ENCODE data around the gene JPH4. TPM values are rescaled to one million over a fixed set of nuclear protein-coding genes. Genes with fewer than 3 reads are reported as not detected.
A peak's percentile ranks its signal among the peaks of the same experiment; 100 is the strongest.

JPH4 gene
- polyA plus RNA-seq, 2 of the 4 experiments (the other 2 are of a cell fraction), result 0.05 TPM; not detected in 1

DNA sequence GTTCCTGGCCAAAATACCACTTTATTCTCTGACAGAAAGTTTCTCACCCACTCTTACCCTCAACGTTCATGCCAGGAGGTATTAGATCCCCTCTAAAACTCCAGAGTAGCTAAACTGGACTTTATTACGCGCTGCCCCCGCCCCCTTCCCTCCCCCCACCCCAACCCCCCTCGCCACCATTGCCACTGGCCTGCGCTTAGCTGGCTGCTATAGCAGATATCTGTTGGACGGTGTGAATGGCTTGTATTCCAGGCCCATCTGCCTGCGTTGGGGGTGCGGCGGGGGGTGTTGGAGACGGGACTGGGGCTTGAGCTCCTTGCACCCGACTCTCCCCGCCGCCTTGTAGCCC, 23.1 kb downstream of the JPH4 start:
- ATAC-seq (peak; percentile 36 to 39; a peak in 5 of 6 replicates), FAIRE-seq (no peak), DNase-seq (ENCODE audit: low read depth in 1 of 2, low spot score in 1 of 2) (no peak)
- H3K9me3 ChIP-seq, result no peaks in the 10 kb centered on the region
- peak overlapping the region; percentile 93 for H3K4me3 ChIP-seq
- H3K4me1 ChIP-seq, result peaks cover 17% of the 10 kb centered on the region; the same call in 2 of the 3 replicates
- WGBS (ENCODE audit: missing lambda C conversion rate), result 1% methylated on average over 6 of the region's 14 CpGs
- no peak for TF ChIP-seq HEYL (CRISPR knock-in tag; IDR thresholded peaks at IDR 0.05)
- TF ChIP-seq ZC3H11A (IDR thresholded peaks at IDR 0.05), result no peak
- TF ChIP-seq ZSCAN20 (CRISPR knock-in tag; IDR thresholded peaks at IDR 0.05), result no peak
- no peak for TF ChIP-seq CBX2 (IDR thresholded peaks at IDR 0.05; ENCODE audit: borderline replicate concordance, low read depth)
- no peak for TF ChIP-seq MAFK (IDR thresholded peaks at IDR 0.05; ENCODE audit: partially characterized antibody)
- TF ChIP-seq, protein P1, sequence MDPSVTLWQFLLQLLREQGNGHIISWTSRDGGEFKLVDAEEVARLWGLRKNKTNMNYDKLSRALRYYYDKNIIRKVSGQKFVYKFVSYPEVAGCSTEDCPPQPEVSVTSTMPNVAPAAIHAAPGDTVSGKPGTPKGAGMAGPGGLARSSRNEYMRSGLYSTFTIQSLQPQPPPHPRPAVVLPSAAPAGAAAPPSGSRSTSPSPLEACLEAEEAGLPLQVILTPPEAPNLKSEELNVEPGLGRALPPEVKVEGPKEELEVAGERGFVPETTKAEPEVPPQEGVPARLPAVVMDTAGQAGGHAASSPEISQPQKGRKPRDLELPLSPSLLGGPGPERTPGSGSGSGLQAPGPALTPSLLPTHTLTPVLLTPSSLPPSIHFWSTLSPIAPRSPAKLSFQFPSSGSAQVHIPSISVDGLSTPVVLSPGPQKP (IDR thresholded peaks at IDR 0.05; ENCODE audit: low read depth, low read length), result no peak
- no peak for TF ChIP-seq ZFP36 (IDR thresholded peaks at IDR 0.05; ENCODE audit: borderline replicate concordance, partially characterized antibody)
- TF ChIP-seq, protein P2, sequence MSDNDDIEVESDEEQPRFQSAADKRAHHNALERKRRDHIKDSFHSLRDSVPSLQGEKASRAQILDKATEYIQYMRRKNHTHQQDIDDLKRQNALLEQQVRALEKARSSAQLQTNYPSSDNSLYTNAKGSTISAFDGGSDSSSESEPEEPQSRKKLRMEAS (IDR thresholded peaks at IDR 0.05), result no peak
- no peak for TF ChIP-seq E2F6 (IDR thresholded peaks at IDR 0.05; ENCODE audit: borderline replicate concordance, low read depth)
- TF ChIP-seq, protein P3, sequence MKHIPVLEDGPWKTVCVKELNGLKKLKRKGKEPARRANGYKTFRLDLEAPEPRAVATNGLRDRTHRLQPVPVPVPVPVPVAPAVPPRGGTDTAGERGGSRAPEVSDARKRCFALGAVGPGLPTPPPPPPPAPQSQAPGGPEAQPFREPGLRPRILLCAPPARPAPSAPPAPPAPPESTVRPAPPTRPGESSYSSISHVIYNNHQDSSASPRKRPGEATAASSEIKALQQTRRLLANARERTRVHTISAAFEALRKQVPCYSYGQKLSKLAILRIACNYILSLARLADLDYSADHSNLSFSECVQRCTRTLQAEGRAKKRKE (CRISPR knock-in tag; IDR thresholded peaks at IDR 0.05; ENCODE audit: low read depth), result no peak
- H3K27ac ChIP-seq, result peak overlapping the region; percentile 98 to 100
- peak overlapping the region; percentile 99 for H3K4me2 ChIP-seq
- CTCF ChIA-PET, result interaction anchor here (19.0 kb wide), 1 partner anchor 79 kb away, joined by 553 read pairs; the partner anchor contains the start of gene NGDN
- POLR2A ChIA-PET, result interaction anchor here (0.6 to 1.3 kb wide), 11 partner anchors 8 to 559 kb away, joined by 3 to 11 read pairs (median 4); partner anchors contain the start of genes AP1G2, DCAF11, HOMEZ and NGDN

DNA sequence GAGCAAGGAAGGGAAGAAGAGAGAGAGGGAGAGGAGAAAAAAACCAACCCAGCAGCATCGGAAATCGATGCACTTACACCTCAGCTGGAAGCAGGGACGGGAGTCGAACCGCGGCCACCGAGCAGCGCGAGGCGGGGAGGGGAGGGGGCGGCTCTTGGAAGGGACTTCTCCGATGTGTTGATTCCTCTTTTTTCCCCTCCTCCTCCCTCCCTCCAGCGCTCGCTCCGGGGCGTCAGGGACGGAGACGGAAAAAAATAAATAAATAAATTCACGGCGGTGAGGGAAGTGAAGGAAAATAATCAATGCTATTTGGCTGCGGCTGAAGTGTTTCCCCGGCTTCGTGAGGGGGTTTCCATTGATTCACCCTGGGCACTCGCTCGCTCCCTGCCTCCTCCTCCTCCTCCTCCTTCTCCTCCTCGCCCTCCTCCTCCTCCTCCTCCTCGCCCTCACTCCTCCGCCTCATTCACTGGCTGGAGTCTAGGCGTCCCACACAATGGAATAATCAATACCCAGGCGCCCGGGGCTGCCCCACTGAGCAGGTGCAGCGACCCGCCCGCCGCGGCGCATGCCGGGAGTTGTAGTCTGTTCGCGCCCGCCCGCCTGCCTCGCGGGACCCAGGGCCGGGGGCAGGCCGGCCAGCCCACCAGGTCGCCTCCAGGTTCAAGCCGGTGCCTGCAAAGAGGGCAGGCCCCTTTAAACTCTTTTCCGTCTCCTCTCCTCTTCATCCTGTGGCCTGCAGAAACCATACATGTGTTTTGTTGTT, 27.1 kb downstream of the JPH4 start, which contains the start of gene ZFHX2:
ZFHX2 (minus strand) TSS at position 500 of the 763 bp plus-strand sequence. CDS start 16,440 bp downstream, outside the sequence.
- CTCF ChIA-PET, result interaction anchor here (0.9 to 2.0 kb wide), 4 partner anchors 8 to 15 kb away, joined by 4 to 10 read pairs (median 5); no protein-coding TSS in a partner anchor
- DNase-seq (ENCODE audit: low read depth in 1 of 2, low spot score in 1 of 2) (peak; percentile 66 to 81), FAIRE-seq (no peak), ATAC-seq (peak; percentile 73 to 79)
- Histone ChIP-seq H3K27ac (peak within 1 kb of the TSS; percentile 77 to 88), H3K9me3 (no peaks in the 10 kb centered on the region), H3K4me2 (peak within 1 kb of the TSS; percentile 80), H3K4me1 (peaks cover 9% of the 10 kb centered on the region; the same call in 2 of the 3 replicates), H3K4me3 (peak within 1 kb of the TSS; percentile 73)
- WGBS (ENCODE audit: missing lambda C conversion rate), result under 1% methylated on average over 41 of the region's 49 CpGs
- POLR2A ChIA-PET, result interaction anchor here (0.6 to 0.7 kb wide), 2 partner anchors 242 to 341 kb away, joined by 3 to 4 read pairs; no protein-coding TSS in a partner anchor
- TF ChIP-seq MYC (IDR thresholded peaks at IDR 0.05; ENCODE audit: borderline replicate concordance, low read length) (no peak), CBX8 (IDR thresholded peaks at IDR 0.05) (no peak), RCOR1 (IDR thresholded peaks at IDR 0.05; ENCODE audit: low read depth, low read length) (no peak), HOXB13 (CRISPR knock-in tag; IDR thresholded peaks at IDR 0.05; ENCODE audit: low read depth) (no peak), HES2 (IDR thresholded peaks at IDR 0.05) (no peak), ZNF302 (CRISPR knock-in tag; IDR thresholded peaks at IDR 0.05) (no peak), CEBPB (IDR thresholded peaks at IDR 0.05) (no peak), E2F6 (IDR thresholded peaks at IDR 0.05; ENCODE audit: borderline replicate concordance, low read depth) (no peak), HOXB5 (CRISPR knock-in tag; IDR thresholded peaks at IDR 0.05) (no peak), HOXA7 (CRISPR knock-in tag; IDR thresholded peaks at IDR 0.05) (no peak), CHD4 (IDR thresholded peaks at IDR 0.05; ENCODE audit: borderline replicate concordance) (no peak), PHF8 (IDR thresholded peaks at IDR 0.05; ENCODE audit: borderline replicate concordance, low read depth) (0 out of 2 replicates have a peak, but pooled peaks have one; percentile 6), NFE2L2 (conservative IDR thresholded peaks at IDR 0.05; ENCODE audit: low read length) (no peak), HDAC2 (IDR thresholded peaks at IDR 0.05) (no peak), CBX2 (IDR thresholded peaks at IDR 0.05; ENCODE audit: borderline replicate concordance, low read depth) (no peak), ZFP36 (IDR thresholded peaks at IDR 0.05; ENCODE audit: borderline replicate concordance, partially characterized antibody) (no peak), EP300 (IDR thresholded peaks at IDR 0.05) (no peak), RFX5 (IDR thresholded peaks at IDR 0.05) (no peak), RNF2 (IDR thresholded peaks at IDR 0.05; ENCODE audit: borderline replicate concordance, low read depth) (no peak), POLR2AphosphoS2 (conservative IDR thresholded peaks at IDR 0.05; ENCODE audit: low read length) (no peak), FOXS1 (CRISPR knock-in tag; IDR thresholded peaks at IDR 0.05) (no peak)
- TF ChIP-seq, protein P2 (IDR thresholded peaks at IDR 0.05), result peak; percentile 14; the same call in 1 of the 2 replicates
- TF ChIP-seq, protein P4, sequence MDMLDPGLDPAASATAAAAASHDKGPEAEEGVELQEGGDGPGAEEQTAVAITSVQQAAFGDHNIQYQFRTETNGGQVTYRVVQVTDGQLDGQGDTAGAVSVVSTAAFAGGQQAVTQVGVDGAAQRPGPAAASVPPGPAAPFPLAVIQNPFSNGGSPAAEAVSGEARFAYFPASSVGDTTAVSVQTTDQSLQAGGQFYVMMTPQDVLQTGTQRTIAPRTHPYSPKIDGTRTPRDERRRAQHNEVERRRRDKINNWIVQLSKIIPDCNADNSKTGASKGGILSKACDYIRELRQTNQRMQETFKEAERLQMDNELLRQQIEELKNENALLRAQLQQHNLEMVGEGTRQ (IDR thresholded peaks at IDR 0.05), result no peak
- TF ChIP-seq, protein P1 (IDR thresholded peaks at IDR 0.05; ENCODE audit: low read depth, low read length), result no peak

All from A549 (cell line).